Activated CD4-positive, alpha-beta memory T cell treated with anti-CD3 and anti-CD28 coated beads for 36 hours (primary cell): ENCODE measurements around the gene LIN9. TPM values are rescaled to one million over a fixed set of nuclear protein-coding genes. Genes with fewer than 3 reads are reported as not detected.
A peak's percentile ranks its signal among the peaks of the same experiment; 100 is the strongest.

Experiments used
- CTCF ChIA-PET: fragments of 350-600 bp; sonication (Branson Sonifier 250); formaldehyde crosslinking; loops from one replicate; lab custom pipeline; 2021; ENCODE audit warnings: antibody characterized with exemption, inconsistent platforms; lab: Charles Lee
- POLR2A ChIA-PET: fragments of 350-600 bp; sonication (Branson Sonifier 250); formaldehyde crosslinking; loops from one replicate; lab custom pipeline; 2021; ENCODE audit warnings: antibody characterized with exemption; lab: Charles Lee
- DNase-seq: peaks from one replicate; pipeline ENCODE4 v3.0.0-alpha.2; 2020
- H3K27ac Mint-ChIP-seq: one replicate; pipeline ENCODE4 v1.8.0; 2021; ENCODE audit warnings: mixed read lengths
- H3K27me3 Mint-ChIP-seq: one replicate; pipeline ENCODE4 v1.8.0; 2021; ENCODE audit warnings: mixed read lengths
- H3K36me3 Mint-ChIP-seq: one replicate; pipeline ENCODE4 v1.8.0; 2021; ENCODE audit warnings: mixed read lengths
- H3K4me1 Mint-ChIP-seq: one replicate; pipeline ENCODE4 v1.8.0; 2021; ENCODE audit warnings: low read depth, mixed read lengths
- H3K4me3 Mint-ChIP-seq: one replicate; pipeline ENCODE4 v1.8.0; 2021; ENCODE audit warnings: mild to moderate bottlenecking, mixed read lengths
- H3K9me3 Mint-ChIP-seq: one replicate; pipeline ENCODE4 v1.8.0; 2021; ENCODE audit warnings: mixed read lengths
- intact Hi-C: fragments of 100-400 bp; cut with micrococcal nuclease; formaldehyde crosslinking; loops from one replicate; pipeline ENCODE4 v1.15.1; 2023
- total RNA-seq, 2 experiments: library from RNA; stranded (reverse); gene quantifications; one replicate each; pipeline ENCODE4 v1.2.3, GENCODE V29; 2021

The LIN9 gene
- total RNA-seq, 2 experiments from 2014 or later: 9.5 to 9.6 TPM

GRCh38 chr1:226185141-226186036 is 123.6 kb downstream of the LIN9 start:
- intact Hi-C loops: loop anchor here (1.0 to 10.0 kb wide), 6 partner anchors 61 to 719 kb away; partner anchors contain the start of genes PARP1 and SDE2
- Mint-ChIP-seq H3K9me3 (no peaks in the 10 kb centered on the region), H3K36me3 (peaks cover 14% of the 10 kb centered on the region), H3K4me1 (peaks cover 41% of the 10 kb centered on the region), H3K27ac (peak overlapping the region; percentile 81), H3K27me3 (no peaks in the 10 kb centered on the region), H3K4me3 (peak overlapping the region; percentile 93)
- DNase-seq: no peak
- ChIA-PET POLR2A (interaction anchor here (1.3 kb wide), 1 partner anchor 123 kb away, joined by 4 read pairs; the partner anchor contains the start of gene H3-3A), CTCF (interaction anchor here (0.6 to 2.5 kb wide), 4 partner anchors 12 to 148 kb away, joined by 3 to 19 read pairs (median 10); no protein-coding TSS in a partner anchor)

- intact Hi-C loops: loop anchor here (10.0 kb wide), 1 partner anchor 223 kb away; the partner anchor contains the start of gene PARP1
- CTCF ChIA-PET: interaction anchor here (0.6 to 3.1 kb wide), 3 partner anchors 14 to 57 kb away, joined by 3 to 16 read pairs (median 3); no protein-coding TSS in a partner anchor
- DNase-seq: no peak
- Mint-ChIP-seq H3K27me3 (no peaks in the 10 kb centered on the region), H3K4me3 (no peak overlapping the region), H3K9me3 (no peaks in the 10 kb centered on the region), H3K27ac (no peak overlapping the region), H3K4me1 (peaks cover 60% of the 10 kb centered on the region), H3K36me3 (peaks cover 23% of the 10 kb centered on the region)
- POLR2A ChIA-PET: no interaction called here
Measured at GRCh38 chr1:226181996-226182714, 126.8 kb downstream of the LIN9 start.

Other genes starting within 250 kb of the LIN9 start
- gene H3-3A, start 246.4 kb downstream of the LIN9 start, total RNA-seq: 100 to 1,000 TPM; 317 to 320 TPM
- 10 to 100 TPM; 18.7 to 20.7 TPM for gene ACBD3, start 122.4 kb downstream of the LIN9 start, total RNA-seq
- not detected for gene MIXL1, start 85.5 kb downstream of the LIN9 start, total RNA-seq
- gene PARP1, start 98.9 kb upstream of the LIN9 start, total RNA-seq: 100 to 1,000 TPM; 301 to 308 TPM
- not detected for gene STUM, start 239.6 kb upstream of the LIN9 start, total RNA-seq